Caco-2 (cell line): ENCODE measurements around the gene ESRP2. TPM values are rescaled to one million over a fixed set of nuclear protein-coding genes. Genes with fewer than 3 reads are reported as not detected.

Experiments used
- BruUV-seq: library from RNA; stranded (reverse); fragments of 400-500 nt; replicated peaks from 2 replicates; lab custom pipeline; 2021; lab: Mats Ljungman, UMichigan
- CTCF ChIA-PET: fragments of 300-600 bp; sonication (Branson Sonifier 250); formaldehyde crosslinking; loops from one replicate; lab custom pipeline; 2022; ENCODE audit warnings: antibody characterized with exemption; lab: Charles Lee
- POLR2A ChIA-PET: fragments of 300-600 bp; sonication (Branson Sonifier 250); formaldehyde crosslinking; loops from one replicate; lab custom pipeline; 2022; ENCODE audit warnings: antibody characterized with exemption; lab: Charles Lee
- DNase-seq, 2 experiments: peaks; one replicate each; pipeline versions ENCODE4 v3.0.0 to v3.0.0-alpha.2; 2020 to 2022
- H3K27me3 ChIP-seq: replicated peaks from 2 replicates; pipeline ENCODE4 v1.6.0; 2011; ENCODE audit warnings: low read length; ENCODE audit not compliant: control insufficient read depth, insufficient read depth
- H3K36me3 ChIP-seq: 2 replicates; pipeline ENCODE4 v1.5.1; 2011; ENCODE audit warnings: low read length; ENCODE audit not compliant: control insufficient read depth, insufficient read depth
- H3K4me1 ChIP-seq: fragments of 250-450 bp; sonication (Bioruptor Pico); 2 replicates; pipeline ENCODE4 v1.5.1; 2020; ENCODE audit warnings: mild to moderate bottlenecking
- H3K4me3 ChIP-seq: 2 replicates; pipeline ENCODE4 v1.5.1; 2011; ENCODE audit warnings: low read depth, mild to moderate bottlenecking, control low read depth, low read length
- H3K9me3 ChIP-seq: fragments of 250-450 bp; sonication (Bioruptor Pico); 2 replicates; pipeline ENCODE4 v1.5.1; 2020; ENCODE audit warnings: mild to moderate bottlenecking, moderate library complexity
- H3K27ac Mint-ChIP-seq: one replicate; pipeline ENCODE4 v1.8.0; 2022; ENCODE audit warnings: mixed read lengths; ENCODE audit not compliant: unreplicated experiment
- H3K27me3 Mint-ChIP-seq: one replicate; pipeline ENCODE4 v1.8.0; 2022; ENCODE audit warnings: mixed read lengths; ENCODE audit not compliant: insufficient read depth, unreplicated experiment
- H3K36me3 Mint-ChIP-seq: one replicate; pipeline ENCODE4 v1.8.0; 2022; ENCODE audit warnings: mild to moderate bottlenecking, mixed read lengths; ENCODE audit not compliant: insufficient read depth, unreplicated experiment
- H3K4me1 Mint-ChIP-seq: one replicate; pipeline ENCODE4 v1.8.0; 2022; ENCODE audit warnings: low read depth, mixed read lengths; ENCODE audit not compliant: unreplicated experiment
- H3K4me3 Mint-ChIP-seq: one replicate; pipeline ENCODE4 v1.8.0; 2022; ENCODE audit warnings: mild to moderate bottlenecking, moderate library complexity, mixed read lengths; ENCODE audit not compliant: unreplicated experiment
- H3K9me3 Mint-ChIP-seq: one replicate; pipeline ENCODE4 v1.8.0; 2022; ENCODE audit warnings: mixed read lengths; ENCODE audit not compliant: unreplicated experiment
- CTCF ChIP-seq, 2 experiments: fragments of 200-600 bp in 1 of 2; IDR thresholded peaks; 1 replicate in 1 of 2; 2 replicates in 1 of 2; pipeline versions ENCODE4 v1.5.1 to v1.8.0; 2011 to 2022; ENCODE audit warnings: antibody characterized with exemption in 1 of 2, control low read depth in 1 of 2, inconsistent platforms in 1 of 2, low read depth in 1 of 2, low read length in 1 of 2, mild to moderate bottlenecking in 1 of 2, moderate library complexity in 1 of 2; ENCODE audit not compliant: insufficient read depth in 1 of 2, severe bottlenecking in 1 of 2, unreplicated experiment in 1 of 2
- intact Hi-C: fragments of 100-400 bp; cut with micrococcal nuclease; formaldehyde crosslinking; loops from one replicate; pipeline ENCODE4 v1.10.0; 2022; ENCODE audit not compliant: unreplicated experiment
- total RNA-seq: library from RNA; stranded (reverse); gene quantifications from 2 replicates; pipeline ENCODE4 v1.2.3, GENCODE V29; 2022

The ESRP2 gene
- total RNA-seq, 1 experiment from 2014 or later: 110 TPM

GRCh38 chr16:68217506-68217905 is 18.4 kb downstream of the ESRP2 start:
- H3K4me3 ChIP-seq: no peak overlapping the region
- no peaks in the 10 kb centered on the region for H3K9me3 Mint-ChIP-seq
- no peak overlapping the region for H3K27ac Mint-ChIP-seq
- no peak for TF ChIP-seq CTCF (IDR thresholded peaks at IDR 0.05; ENCODE audit: insufficient read depth in 1 of 2, low read depth in 1 of 2, low read length in 1 of 2, severe bottlenecking in 1 of 2, unreplicated experiment in 1 of 2)
- no peaks in the 10 kb centered on the region for H3K36me3 ChIP-seq
- ChIA-PET CTCF (interaction anchor here (0.6 to 0.7 kb wide), 2 partner anchors 11 to 73 kb away, joined by 5 to 8 read pairs; no protein-coding TSS in a partner anchor), POLR2A (interaction anchor here (0.6 kb wide), 2 partner anchors 16 to 52 kb away, joined by 4 to 7 read pairs; no protein-coding TSS in a partner anchor)
- no peaks in the 10 kb centered on the region for H3K4me1 ChIP-seq
- peaks cover 21% of the 10 kb centered on the region for H3K36me3 Mint-ChIP-seq
- H3K27me3 ChIP-seq: no peaks in the 10 kb centered on the region
- DNase-seq: no peak
- no peaks in the 10 kb centered on the region for H3K9me3 ChIP-seq
- no peaks in the 10 kb centered on the region for H3K4me1 Mint-ChIP-seq
- no TSS peak for BruUV-seq
- intact Hi-C loops: no loop called here
- H3K27me3 Mint-ChIP-seq: no peaks in the 10 kb centered on the region
- no peak overlapping the region for H3K4me3 Mint-ChIP-seq

GRCh38 chr16:68216240-68216639 is 19.7 kb downstream of the ESRP2 start:
- no peaks in the 10 kb centered on the region for H3K27me3 ChIP-seq
- H3K36me3 ChIP-seq: no peaks in the 10 kb centered on the region
- H3K4me3 ChIP-seq: no peak overlapping the region
- H3K9me3 Mint-ChIP-seq: no peaks in the 10 kb centered on the region
- no peaks in the 10 kb centered on the region for H3K4me1 ChIP-seq
- no peak overlapping the region for H3K4me3 Mint-ChIP-seq
- H3K9me3 ChIP-seq: no peaks in the 10 kb centered on the region
- no peak for DNase-seq
- peaks cover 22% of the 10 kb centered on the region for H3K36me3 Mint-ChIP-seq
- intact Hi-C loops: no loop called here
- no peak overlapping the region for H3K27ac Mint-ChIP-seq
- CTCF ChIA-PET: no interaction called here
- H3K27me3 Mint-ChIP-seq: no peaks in the 10 kb centered on the region
- BruUV-seq: no TSS peak
- TF ChIP-seq CTCF (IDR thresholded peaks at IDR 0.05; ENCODE audit: insufficient read depth in 1 of 2, low read depth in 1 of 2, low read length in 1 of 2, severe bottlenecking in 1 of 2, unreplicated experiment in 1 of 2): no peak
- POLR2A ChIA-PET: no interaction called here
- H3K4me1 Mint-ChIP-seq: no peaks in the 10 kb centered on the region

DNA sequence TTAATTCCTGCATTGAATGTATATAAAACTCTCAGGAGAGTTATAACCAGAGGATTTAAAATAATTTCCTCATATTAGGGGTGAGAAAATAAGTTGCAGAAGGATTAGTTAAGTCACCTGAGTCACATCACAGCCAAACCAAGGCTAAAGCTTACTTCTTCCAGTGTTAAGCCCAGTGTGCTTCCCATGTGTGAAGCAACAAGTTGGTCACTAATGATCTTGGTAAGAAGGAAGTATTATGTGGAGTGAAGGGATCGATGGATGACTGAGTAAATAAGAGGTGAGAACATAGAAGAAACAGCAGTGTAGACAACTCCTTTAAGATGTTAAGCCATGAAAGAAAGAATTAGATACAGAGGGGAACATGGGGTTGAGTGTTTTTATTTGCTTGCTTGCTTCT is 20.6 kb downstream of the ESRP2 start:
- intact Hi-C loops: no loop called here

More for the DNA sequence above, 20.6 kb downstream of the ESRP2 start:
- no peak for TF ChIP-seq CTCF (IDR thresholded peaks at IDR 0.05; ENCODE audit: insufficient read depth in 1 of 2, low read depth in 1 of 2, low read length in 1 of 2, severe bottlenecking in 1 of 2, unreplicated experiment in 1 of 2)
- ChIA-PET CTCF (no interaction called here), POLR2A (no interaction called here)
- Mint-ChIP-seq H3K36me3 (peaks cover 17% of the 10 kb centered on the region), H3K27me3 (no peaks in the 10 kb centered on the region), H3K9me3 (no peaks in the 10 kb centered on the region), H3K4me3 (no peak overlapping the region), H3K4me1 (no peaks in the 10 kb centered on the region), H3K27ac (no peak overlapping the region)
- BruUV-seq: no TSS peak
- Histone ChIP-seq H3K27me3 (no peaks in the 10 kb centered on the region), H3K36me3 (no peaks in the 10 kb centered on the region), H3K9me3 (no peaks in the 10 kb centered on the region), H3K4me3 (no peak overlapping the region), H3K4me1 (no peaks in the 10 kb centered on the region)
- no peak for DNase-seq
